CD4-positive, alpha-beta T cell (primary cell): Measurements from ENCODE around the gene ICA1. TPM values are rescaled to one million over a fixed set of nuclear protein-coding genes. Genes with fewer than 3 reads are reported as not detected.
"Not testable (repeated sequence)": the region's sequence is repeated elsewhere in the genome, so short reads cannot be mapped to it uniquely, and the experiment has no call there.

ENCODE experiments used
- ATAC-seq: fragments of 200-7000 bp; cut with Tn5 transposase; one replicate; pipeline ENCODE4 v1.10.0; 2022; ENCODE audit warnings: mild to moderate bottlenecking; ENCODE audit not compliant: poor library complexity
- CTCF ChIA-PET: fragments of 350-600 bp; sonication (Branson Sonifier 250); formaldehyde crosslinking; loops from one replicate; lab custom pipeline; 2021; ENCODE audit warnings: antibody characterized with exemption, inconsistent platforms; lab: Charles Lee
- POLR2A ChIA-PET: fragments of 350-600 bp; sonication (Branson Sonifier 250); formaldehyde crosslinking; loops from one replicate; lab custom pipeline; 2021; ENCODE audit warnings: antibody characterized with exemption, inconsistent platforms; lab: Charles Lee
- DNase-seq, 14 experiments: peaks; one replicate each; pipeline ENCODE4 v3.0.0-alpha.2; 2013 to 2020; ENCODE audit warnings: mixed read lengths in 2 of 14
- H3K27ac ChIP-seq, 2 donors: one replicate each; pipeline versions ENCODE4 v1.5.1 to v1.7.0; 2013; ENCODE audit warnings: low read length in 2 of 2, low read depth in 1 of 2, mild to moderate bottlenecking in 1 of 2
- H3K27me3 ChIP-seq, 2 experiments: 1 replicate in 1 of 2; 2 replicates in 1 of 2; pipeline versions ENCODE4 v1.6.1 to v1.7.0; 2013; ENCODE audit warnings: low read length in 2 of 2, control low read depth in 1 of 2, mild to moderate bottlenecking in 1 of 2, moderate library complexity in 1 of 2; ENCODE audit not compliant: insufficient read depth in 2 of 2, control insufficient read depth in 1 of 2
- H3K36me3 ChIP-seq: one replicate; pipeline ENCODE4 v1.6.1; 2013; ENCODE audit warnings: low read length, control low read depth; ENCODE audit not compliant: insufficient read depth
- H3K4me1 ChIP-seq: one replicate; pipeline ENCODE4 v1.6.1; 2013; ENCODE audit warnings: low read length, control low read depth; ENCODE audit not compliant: insufficient read depth
- H3K4me3 ChIP-seq: one replicate; pipeline ENCODE4 v1.5.1; 2013; ENCODE audit warnings: mild to moderate bottlenecking, low read length, moderate library complexity
- H3K9me3 ChIP-seq, 2 experiments: 1 replicate in 1 of 2; 2 replicates in 1 of 2; pipeline versions ENCODE4 v1.6.1 to v1.7.0; 2013; ENCODE audit warnings: low read length in 2 of 2, mild to moderate bottlenecking in 2 of 2, control low read depth in 1 of 2, moderate library complexity in 1 of 2; ENCODE audit not compliant: control insufficient read depth in 1 of 2, insufficient read depth in 1 of 2
- H3K27ac Mint-ChIP-seq: one replicate; pipeline ENCODE4 v1.8.0; 2020; ENCODE audit warnings: mixed read lengths
- H3K27me3 Mint-ChIP-seq: one replicate; pipeline ENCODE4 v1.8.0; 2021; ENCODE audit warnings: mixed read lengths
- H3K36me3 Mint-ChIP-seq: one replicate; pipeline ENCODE4 v1.8.0; 2021; ENCODE audit warnings: low read depth, mixed read lengths
- H3K4me1 Mint-ChIP-seq: one replicate; pipeline ENCODE4 v1.8.0; 2021; ENCODE audit warnings: low read depth, mixed read lengths
- H3K4me3 Mint-ChIP-seq: one replicate; pipeline ENCODE4 v1.8.0; 2020; ENCODE audit warnings: mild to moderate bottlenecking, mixed read lengths
- H3K9me3 Mint-ChIP-seq: one replicate; pipeline ENCODE4 v1.8.0; 2020; ENCODE audit warnings: mixed read lengths
- CTCF ChIP-seq: fragments of 200-600 bp; IDR thresholded peaks from one replicate; pipeline ENCODE4 v1.8.0; 2022; ENCODE audit warnings: antibody characterized with exemption, mild to moderate bottlenecking
- intact Hi-C, 2 experiments: fragments of 100-400 bp; cut with DNase I in 1 of 2; cut with micrococcal nuclease in 1 of 2; formaldehyde crosslinking; loops; one replicate each; pipeline versions ENCODE4 v1.15.1 to v1.9.0; 2023 to 2025; cut with DNase I, micrococcal nuclease
- total RNA-seq, 174 experiments: library from RNA in 2 of 174; stranded (reverse) in 2 of 174; gene quantifications; one replicate each; pipeline ENCODE4 v1.2.3 and lab custom pipeline; 2021 to 2026

ICA1 gene
- total RNA-seq, 2 experiments from 2014 or later: 0.95 to 1.7 TPM

GRCh38 chr7:8246020-8246419 is 15.9 kb downstream of the ICA1 start:
- Mint-ChIP-seq H3K4me1 (no peaks in the 10 kb centered on the region), H3K36me3 (no peaks in the 10 kb centered on the region), H3K27ac (no peak overlapping the region), H3K4me3 (no peak overlapping the region), H3K27me3 (peaks cover 17% of the 10 kb centered on the region), H3K9me3 (peaks cover 10% of the 10 kb centered on the region)
- DNase-seq: no peak
- H3K4me1 ChIP-seq: no peaks in the 10 kb centered on the region
- ATAC-seq: no peak
- no peak overlapping the region for H3K27ac ChIP-seq
- no peaks in the 10 kb centered on the region for H3K36me3 ChIP-seq
- H3K27me3 ChIP-seq: peaks cover 0 to 3% of the 10 kb centered on the region in 2 experiments
- no peaks in the 10 kb centered on the region for H3K9me3 ChIP-seq
- no peak overlapping the region for H3K4me3 ChIP-seq
- ChIA-PET POLR2A (no interaction called here), CTCF (no interaction called here)
- intact Hi-C loops: no loop called here
- TF ChIP-seq CTCF: no peak

DNA sequence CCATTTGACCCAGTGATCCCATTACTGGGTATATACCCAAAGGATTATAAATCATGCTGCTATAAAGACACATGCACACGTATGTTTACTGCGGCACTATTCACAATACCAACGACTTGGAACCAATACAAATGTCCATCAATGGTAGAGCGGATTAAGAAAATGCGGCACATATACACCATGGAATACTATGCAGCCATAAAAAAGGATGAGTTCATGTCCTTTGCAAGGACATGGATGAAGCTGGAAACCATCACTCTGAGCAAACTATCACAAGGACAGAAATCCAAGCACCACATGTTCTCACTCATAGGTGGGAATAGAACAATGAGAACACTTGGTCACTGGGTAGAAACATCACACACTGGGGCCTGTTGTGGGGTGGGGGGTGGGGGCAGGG is 16.9 kb downstream of the ICA1 start:
- peaks cover 17% of the 10 kb centered on the region for H3K27me3 Mint-ChIP-seq
- intact Hi-C loops, H3K4me1 Mint-ChIP-seq, POLR2A ChIA-PET, DNase-seq, H3K36me3 Mint-ChIP-seq, H3K4me3 ChIP-seq, H3K36me3 ChIP-seq, H3K27ac Mint-ChIP-seq, H3K27ac ChIP-seq, H3K4me1 ChIP-seq, ATAC-seq, CTCF ChIA-PET, H3K9me3 ChIP-seq, H3K9me3 Mint-ChIP-seq, H3K4me3 Mint-ChIP-seq, H3K27me3 ChIP-seq: not testable (repeated sequence)

- H3K4me1 Mint-ChIP-seq, intact Hi-C loops: not testable (repeated sequence)
Measured at GRCh38 chr7:8243059-8243458, 18.9 kb downstream of the ICA1 start.

DNA sequence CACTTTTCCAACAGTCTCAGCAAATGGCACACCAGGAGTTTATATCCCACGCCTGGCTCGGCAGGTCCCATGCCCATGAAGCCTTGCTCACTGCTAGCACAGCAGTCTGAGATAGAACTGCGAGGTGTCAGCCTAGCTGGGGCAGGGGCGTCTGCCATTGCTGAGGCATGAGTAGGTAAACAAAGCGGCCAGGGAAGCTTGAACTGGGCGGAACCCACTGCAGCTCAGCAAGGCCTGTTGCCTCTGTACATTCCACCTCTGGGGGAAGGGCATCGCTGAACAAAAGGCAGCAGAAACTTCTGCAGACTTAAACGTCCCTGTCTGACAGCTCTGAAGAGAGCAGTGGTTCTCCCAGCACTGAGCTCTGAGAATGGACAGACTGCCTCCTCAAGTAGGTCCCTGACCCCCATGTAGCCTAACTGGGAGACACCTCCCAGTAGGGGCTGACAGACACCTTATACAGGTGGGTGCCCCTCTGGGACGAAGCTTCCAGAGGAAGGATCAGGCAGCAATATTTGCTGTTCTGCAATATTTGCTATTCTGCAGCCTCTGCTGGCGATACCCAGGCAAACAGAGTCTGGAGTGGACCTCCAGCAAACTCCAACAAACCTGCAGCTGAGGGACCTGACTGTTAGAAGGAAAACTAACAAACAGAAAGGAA is 22.1 kb downstream of the ICA1 start:
- H3K4me3 ChIP-seq, POLR2A ChIA-PET, H3K27ac ChIP-seq, CTCF ChIA-PET, H3K9me3 Mint-ChIP-seq, H3K4me1 ChIP-seq, H3K4me1 Mint-ChIP-seq, ATAC-seq, intact Hi-C loops, H3K36me3 ChIP-seq, H3K9me3 ChIP-seq, H3K4me3 Mint-ChIP-seq, H3K27ac Mint-ChIP-seq, H3K36me3 Mint-ChIP-seq, DNase-seq: not testable (repeated sequence)
- H3K27me3 Mint-ChIP-seq: peaks cover 17% of the 10 kb centered on the region
- peaks cover 0 to 11% of the 10 kb centered on the region in 2 experiments for H3K27me3 ChIP-seq

More at GRCh38 chr7:8243059-8243458, 18.9 kb downstream of the ICA1 start:
- H3K27ac Mint-ChIP-seq, H3K27me3 ChIP-seq, H3K9me3 ChIP-seq, ATAC-seq, H3K9me3 Mint-ChIP-seq, H3K4me3 Mint-ChIP-seq, H3K27ac ChIP-seq, CTCF ChIA-PET, H3K4me3 ChIP-seq, H3K36me3 Mint-ChIP-seq, H3K4me1 ChIP-seq, H3K36me3 ChIP-seq, DNase-seq, POLR2A ChIA-PET: not testable (repeated sequence)
- peaks cover 15% of the 10 kb centered on the region for H3K27me3 Mint-ChIP-seq
